GM12891 (cell line): ENCODE results near the gene VPS16.

ENCODE experiments used
- POLR2AphosphoS5 ChIP-seq: IDR thresholded peaks from 2 replicates; pipeline ENCODE4 v1.6.1; 2011; ENCODE audit warnings: low read depth, low read length, control low read depth
- TAF1 ChIP-seq: IDR thresholded peaks from 2 replicates; pipeline ENCODE4 v1.6.1; 2011; ENCODE audit warnings: low read depth, low read length, control low read depth

GRCh38 chr20:2849529-2849928 lies 9.0 kb downstream of the VPS16 start:
- TF ChIP-seq POLR2AphosphoS5: no peak
- no peak for TF ChIP-seq TAF1
